ENCODE measurements around the gene SRBD1. TPM values are rescaled to one million over a fixed set of nuclear protein-coding genes. Genes with fewer than 3 reads are reported as not detected.

SRBD1 gene
- total RNA-seq, 1 experiment from 2014 or later: 22.8 TPM

- no peaks in the 10 kb centered on the region for H3K27me3 Mint-ChIP-seq (ENCODE audit: low read depth)
- H3K4me1 Mint-ChIP-seq: peaks cover 69% of the 10 kb centered on the region
- CTCF ChIA-PET: no interaction called here
- POLR2A ChIA-PET: no interaction called here
- no peak overlapping the region for H3K4me3 Mint-ChIP-seq
- no peaks in the 10 kb centered on the region; the same call in 1 of the 2 replicates for H3K36me3 Mint-ChIP-seq
- no peak overlapping the region for H3K27ac Mint-ChIP-seq
- ATAC-seq: no peak
- DNase-seq (ENCODE audit: low spot score): no peak
- H3K9me3 Mint-ChIP-seq: no peaks in the 10 kb centered on the region
- TF ChIP-seq SMAD3 (CRISPR knock-in tag; IDR thresholded peaks at IDR 0.05; ENCODE audit: borderline replicate concordance) (no peak), ETV6 (CRISPR knock-in tag; IDR thresholded peaks at IDR 0.05) (no peak), NFE2L1 (CRISPR knock-in tag; IDR thresholded peaks at IDR 0.05) (no peak), OVOL2 (CRISPR knock-in tag; IDR thresholded peaks at IDR 0.05; ENCODE audit: borderline replicate concordance) (no peak), NR2C2 (CRISPR knock-in tag; IDR thresholded peaks at IDR 0.05) (no peak), GTF2I (CRISPR knock-in tag; conservative IDR thresholded peaks at IDR 0.05) (no peak), USF1 (CRISPR knock-in tag; IDR thresholded peaks at IDR 0.05) (no peak), ELF4 (CRISPR knock-in tag; IDR thresholded peaks at IDR 0.05; ENCODE audit: low read depth) (no peak), GRHL2 (CRISPR knock-in tag; IDR thresholded peaks at IDR 0.05; ENCODE audit: insufficient replicate concordance, severe bottlenecking) (no peak), SMAD4 (CRISPR knock-in tag; IDR thresholded peaks at IDR 0.05) (no peak), ZNF232 (CRISPR knock-in tag; IDR thresholded peaks at IDR 0.05) (no peak), CREM (CRISPR knock-in tag; IDR thresholded peaks at IDR 0.05) (no peak), ZNF396 (CRISPR knock-in tag; IDR thresholded peaks at IDR 0.05; ENCODE audit: borderline replicate concordance) (no peak), KAT7 (CRISPR knock-in tag; IDR thresholded peaks at IDR 0.05; ENCODE audit: borderline replicate concordance) (no peak), TP53 (CRISPR knock-in tag; IDR thresholded peaks at IDR 0.05) (no peak)
Observed at GRCh38 chr2:45397292-45397691, 213.8 kb downstream of the SRBD1 start.

GRCh38 chr2:45396671-45397070, 214.4 kb downstream of the SRBD1 start:
- no peaks in the 10 kb centered on the region for H3K9me3 Mint-ChIP-seq
- DNase-seq (ENCODE audit: low spot score) (no peak), ATAC-seq (no peak)
- ChIA-PET POLR2A (no interaction called here), CTCF (no interaction called here)
- H3K27ac Mint-ChIP-seq: peak overlapping the region; percentile 69; the same call in 1 of the 2 replicates
- H3K4me3 Mint-ChIP-seq: no peak overlapping the region
- no peaks in the 10 kb centered on the region for H3K27me3 Mint-ChIP-seq (ENCODE audit: low read depth)
- peaks cover 69% of the 10 kb centered on the region for H3K4me1 Mint-ChIP-seq
- H3K36me3 Mint-ChIP-seq: no peaks in the 10 kb centered on the region; the same call in 1 of the 2 replicates
- TF ChIP-seq MAX (CRISPR knock-in tag; IDR thresholded peaks at IDR 0.05) (no peak), ZMAT4 (CRISPR knock-in tag; IDR thresholded peaks at IDR 0.05) (no peak), NR3C1 (CRISPR knock-in tag; conservative IDR thresholded peaks at IDR 0.05; ENCODE audit: low read depth) (no peak), ZBTB43 (CRISPR knock-in tag; IDR thresholded peaks at IDR 0.05) (no peak), ZNF232 (CRISPR knock-in tag; IDR thresholded peaks at IDR 0.05) (no peak), ZNF425 (CRISPR knock-in tag; conservative IDR thresholded peaks at IDR 0.05) (no peak), ZNF671 (CRISPR knock-in tag; IDR thresholded peaks at IDR 0.05) (no peak), RELA (CRISPR knock-in tag; IDR thresholded peaks at IDR 0.05; ENCODE audit: borderline replicate concordance) (no peak), HMGXB4 (CRISPR knock-in tag; IDR thresholded peaks at IDR 0.05) (no peak), ATF2 (CRISPR knock-in tag; IDR thresholded peaks at IDR 0.05; ENCODE audit: borderline replicate concordance, low read depth) (no peak), ZNF281 (CRISPR knock-in tag; IDR thresholded peaks at IDR 0.05) (no peak), KAT7 (CRISPR knock-in tag; IDR thresholded peaks at IDR 0.05; ENCODE audit: borderline replicate concordance) (no peak), GTF2I (CRISPR knock-in tag; conservative IDR thresholded peaks at IDR 0.05) (no peak), JUN (CRISPR knock-in tag; IDR thresholded peaks at IDR 0.05) (no peak)

All from WTC11 (cell line).